OCI-LY1 (cell line): ENCODE measurements around the gene TP53RK.

Source experiments
- EZH2 ChIP-seq: fragments of 200-600 bp; sonication (generic), shearing (Covaris generic); IDR thresholded peaks from 2 replicates; pipeline ENCODE4 v1.8.0; 2017; ENCODE audit warnings: borderline replicate concordance, mixed run types, mild to moderate bottlenecking, antibody characterized with exemption, low read length, moderate library complexity, mixed read lengths
- TF ChIP-seq, protein P1 (sequence below): fragments of 200-600 bp; sonication (generic), shearing (Covaris generic); IDR thresholded peaks from 2 replicates; pipeline ENCODE4 v1.5.1; 2017; ENCODE audit warnings: mild to moderate bottlenecking, antibody characterized with exemption, low read length, moderate library complexity, mixed read lengths

DNA sequence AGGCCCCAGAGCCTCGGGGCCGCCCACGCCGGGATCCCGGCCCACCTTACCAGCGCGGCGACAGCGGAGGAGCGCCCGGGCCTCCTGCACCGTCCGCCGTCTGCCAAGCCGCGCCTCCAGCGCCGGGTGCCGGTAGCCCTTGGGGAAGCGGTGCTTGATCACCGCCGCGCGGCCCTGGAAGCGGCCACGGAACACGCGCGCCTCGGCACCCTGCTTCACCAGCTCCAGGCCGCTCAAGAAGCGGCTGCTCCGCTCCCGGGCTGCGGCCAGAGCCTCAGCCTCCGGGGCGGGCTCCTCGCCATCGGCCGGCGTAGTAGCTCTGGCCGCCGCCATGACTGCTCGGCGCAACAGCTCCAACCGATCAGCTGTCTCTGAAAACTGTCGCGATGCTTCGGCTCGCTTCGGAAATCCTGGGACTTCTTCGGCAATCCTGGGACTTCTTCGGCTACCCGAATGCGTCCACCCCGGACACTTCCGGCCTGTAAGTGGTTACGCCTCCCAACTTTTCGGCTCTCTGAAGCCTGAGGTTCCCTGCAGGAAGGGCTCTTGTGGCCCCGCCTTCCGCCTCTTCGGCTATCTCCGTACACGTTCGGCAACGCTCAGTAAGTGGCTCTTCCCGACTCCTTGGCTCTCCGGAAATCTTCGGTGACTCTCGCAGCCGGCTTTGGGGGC, at the start of gene TP53RK:
- TF ChIP-seq, protein P1, sequence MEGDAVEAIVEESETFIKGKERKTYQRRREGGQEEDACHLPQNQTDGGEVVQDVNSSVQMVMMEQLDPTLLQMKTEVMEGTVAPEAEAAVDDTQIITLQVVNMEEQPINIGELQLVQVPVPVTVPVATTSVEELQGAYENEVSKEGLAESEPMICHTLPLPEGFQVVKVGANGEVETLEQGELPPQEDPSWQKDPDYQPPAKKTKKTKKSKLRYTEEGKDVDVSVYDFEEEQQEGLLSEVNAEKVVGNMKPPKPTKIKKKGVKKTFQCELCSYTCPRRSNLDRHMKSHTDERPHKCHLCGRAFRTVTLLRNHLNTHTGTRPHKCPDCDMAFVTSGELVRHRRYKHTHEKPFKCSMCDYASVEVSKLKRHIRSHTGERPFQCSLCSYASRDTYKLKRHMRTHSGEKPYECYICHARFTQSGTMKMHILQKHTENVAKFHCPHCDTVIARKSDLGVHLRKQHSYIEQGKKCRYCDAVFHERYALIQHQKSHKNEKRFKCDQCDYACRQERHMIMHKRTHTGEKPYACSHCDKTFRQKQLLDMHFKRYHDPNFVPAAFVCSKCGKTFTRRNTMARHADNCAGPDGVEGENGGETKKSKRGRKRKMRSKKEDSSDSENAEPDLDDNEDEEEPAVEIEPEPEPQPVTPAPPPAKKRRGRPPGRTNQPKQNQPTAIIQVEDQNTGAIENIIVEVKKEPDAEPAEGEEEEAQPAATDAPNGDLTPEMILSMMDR: no peak; the same call in 1 of the 2 replicates
- no peak for TF ChIP-seq EZH2
